CD4-positive, CD25-positive, alpha-beta regulatory T cell (primary cell): ENCODE results near the gene GPRIN1. TPM values are rescaled to one million over a fixed set of nuclear protein-coding genes. Genes with fewer than 3 reads are reported as not detected.
"Not testable (repeated sequence)": the region's sequence is repeated elsewhere in the genome, so short reads cannot be mapped to it uniquely, and the experiment has no call there.

ENCODE experiments used
- ATAC-seq, 2 donors: fragments of 150-1000 bp; cut with Tn5 transposase; one replicate each; pipeline ENCODE4 v1.10.0; 2021; ENCODE audit warnings: low read depth in 2 of 2, moderate number of reproducible peaks in 2 of 2, moderate library complexity in 1 of 2
- DNase-seq, 3 donors: peaks; one replicate each; pipeline versions ENCODE4 v3.0.0 to v3.0.0-alpha.2; 2012 to 2022; ENCODE audit warnings: mixed read lengths in 1 of 3
- H3K27ac ChIP-seq: one replicate; pipeline ENCODE4 v1.7.0; 2013; ENCODE audit warnings: mild to moderate bottlenecking, low read length; ENCODE audit not compliant: insufficient read depth, poor library complexity, severe bottlenecking
- H3K27me3 ChIP-seq: one replicate; pipeline ENCODE4 v1.7.0; 2013; ENCODE audit warnings: low read length; ENCODE audit not compliant: control insufficient read depth, insufficient read depth
- H3K36me3 ChIP-seq: one replicate; pipeline ENCODE4 v1.7.0; 2013; ENCODE audit warnings: mild to moderate bottlenecking, low read length, moderate library complexity; ENCODE audit not compliant: control insufficient read depth, insufficient read depth
- H3K4me1 ChIP-seq: 2 replicates; pipeline ENCODE4 v1.7.0; 2013; ENCODE audit warnings: mild to moderate bottlenecking, low read length; ENCODE audit not compliant: insufficient read depth, control insufficient read depth, poor library complexity, severe bottlenecking
- H3K4me3 ChIP-seq: one replicate; pipeline ENCODE4 v1.7.0; 2013; ENCODE audit warnings: low read depth, mild to moderate bottlenecking, low read length, moderate library complexity
- H3K9me3 ChIP-seq, 2 experiments: 1 replicate in 1 of 2; 2 replicates in 1 of 2; pipeline ENCODE4 v1.7.0; 2013; ENCODE audit warnings: low read length in 2 of 2, mild to moderate bottlenecking in 1 of 2, moderate library complexity in 1 of 2; ENCODE audit not compliant: control insufficient read depth in 2 of 2
- H3K27ac Mint-ChIP-seq, 3 donors: one replicate each; pipeline ENCODE4 v1.8.0; 2020 to 2022; ENCODE audit warnings: mild to moderate bottlenecking in 3 of 3, mixed read lengths in 3 of 3, moderate library complexity in 2 of 3
- H3K27me3 Mint-ChIP-seq: one replicate; pipeline ENCODE4 v1.8.0; 2022; ENCODE audit warnings: mild to moderate bottlenecking, mixed read lengths
- H3K36me3 Mint-ChIP-seq: one replicate; pipeline ENCODE4 v1.8.0; 2020; ENCODE audit warnings: mixed read lengths
- H3K4me1 Mint-ChIP-seq, 4 donors: one replicate each; pipeline ENCODE4 v1.8.0; 2020 to 2022; ENCODE audit warnings: mixed read lengths in 4 of 4, mild to moderate bottlenecking in 1 of 4
- H3K4me3 Mint-ChIP-seq, 4 donors: one replicate each; pipeline ENCODE4 v1.8.0; 2020 to 2022; ENCODE audit warnings: mild to moderate bottlenecking in 4 of 4, mixed read lengths in 4 of 4, moderate library complexity in 3 of 4
- H3K9me3 Mint-ChIP-seq, 7 donors: one replicate each; pipeline ENCODE4 v1.8.0; 2020 to 2022; ENCODE audit warnings: mixed read lengths in 7 of 7, mild to moderate bottlenecking in 3 of 7, moderate library complexity in 2 of 7
- polyA plus RNA-seq, 4 donors: library from polyadenylated mRNA; unstranded; fragments of 300-500 nt; fragmentation: Illumina TruSeq; gene quantifications; one replicate each; pipeline ENCODE4 v1.2.3, GENCODE V29; 2021
- total RNA-seq: library from RNA; stranded (reverse); gene quantifications from one replicate; pipeline ENCODE4 v1.2.3, GENCODE V29; 2022

Gene GPRIN1
- total and polyA plus RNA-seq, 5 donors from 2014 or later = 0.24 to 1.9 (median 0.71) TPM

DNA sequence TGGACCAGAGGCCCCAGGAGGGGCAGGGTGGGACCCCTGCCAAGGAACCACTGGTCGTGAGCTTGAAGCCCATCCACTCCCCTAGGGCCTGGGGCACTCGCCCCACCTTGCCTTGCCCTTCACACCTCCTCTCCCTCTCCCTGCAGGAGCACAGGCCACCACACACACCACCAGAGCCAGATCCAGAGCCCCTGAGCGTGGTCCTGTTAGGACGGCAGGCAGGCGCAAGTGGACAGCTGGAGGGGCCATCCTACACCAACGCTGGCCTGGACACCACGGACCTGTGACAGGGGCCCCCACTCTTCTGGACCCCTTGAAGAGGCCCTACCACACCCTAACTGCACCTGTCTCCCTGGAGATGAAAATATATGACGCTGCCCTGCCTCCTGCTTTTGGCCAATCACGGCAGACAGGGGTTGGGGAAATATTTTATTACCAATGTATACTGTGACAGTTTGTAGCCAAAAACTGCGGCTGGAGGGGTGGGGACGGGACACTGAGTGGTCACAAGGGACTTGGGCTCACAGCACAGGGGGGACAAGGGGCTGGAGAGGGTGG is 14.5 kb downstream of the GPRIN1 start:
- Histone ChIP-seq H3K9me3 (no peaks in the 10 kb centered on the region), H3K36me3 (no peaks in the 10 kb centered on the region), H3K27me3 (no peaks in the 10 kb centered on the region), H3K4me1 (peaks cover 8% of the 10 kb centered on the region), H3K4me3 (no peak overlapping the region), H3K27ac (no peak overlapping the region)
- Mint-ChIP-seq H3K4me3 (peak overlapping the region in 1 of 4 donors; percentile 47), H3K4me1 (peaks cover 0 to 9% (median 2%) of the 10 kb centered on the region in 4 donors), H3K27me3 (no peaks in the 10 kb centered on the region), H3K9me3 (peaks cover 0 to 1% (median 0%) of the 10 kb centered on the region in 7 donors), H3K36me3 (no peaks in the 10 kb centered on the region), H3K27ac (no peak overlapping the region)
- DNase-seq (no peak), ATAC-seq (no peak)

DNA sequence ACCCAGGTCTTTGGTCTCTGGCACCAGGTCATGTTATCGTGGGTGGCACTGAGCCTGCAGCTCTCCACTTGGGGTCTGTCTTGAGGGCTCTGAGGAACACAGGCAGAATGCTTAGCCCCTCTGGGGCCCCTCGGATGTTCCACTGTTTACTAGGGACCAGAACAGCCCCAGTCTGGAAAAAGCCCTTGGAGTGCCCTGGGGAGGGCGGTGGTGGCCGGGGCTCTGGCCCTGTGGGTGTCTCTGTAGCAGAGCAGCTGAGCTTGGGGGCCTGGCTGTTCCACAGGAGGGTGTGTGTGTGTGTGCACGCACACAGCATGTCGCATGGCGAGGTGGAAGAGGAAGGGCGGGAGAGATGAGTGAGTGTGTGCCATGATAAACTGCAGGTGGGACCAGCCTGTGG is 15.4 kb downstream of the GPRIN1 start:
- Mint-ChIP-seq H3K4me1 (peaks cover 0 to 9% (median 2%) of the 10 kb centered on the region in 4 donors), H3K27me3 (no peaks in the 10 kb centered on the region), H3K4me3 (peak overlapping the region in 1 of 4 donors; percentile 77), H3K27ac (peak overlapping the region in 1 of 3 donors; percentile 38), H3K9me3 (peaks cover 0 to 1% (median 0%) of the 10 kb centered on the region in 7 donors), H3K36me3 (no peaks in the 10 kb centered on the region)
- ATAC-seq (no peak), DNase-seq (no peak)
- no peak overlapping the region for H3K4me3 ChIP-seq
- no peaks in the 10 kb centered on the region for H3K27me3 ChIP-seq
- no peaks in the 10 kb centered on the region for H3K9me3 ChIP-seq
- H3K36me3 ChIP-seq = no peaks in the 10 kb centered on the region
- H3K27ac ChIP-seq = no peak overlapping the region
- H3K4me1 ChIP-seq = peaks cover 8% of the 10 kb centered on the region

DNA sequence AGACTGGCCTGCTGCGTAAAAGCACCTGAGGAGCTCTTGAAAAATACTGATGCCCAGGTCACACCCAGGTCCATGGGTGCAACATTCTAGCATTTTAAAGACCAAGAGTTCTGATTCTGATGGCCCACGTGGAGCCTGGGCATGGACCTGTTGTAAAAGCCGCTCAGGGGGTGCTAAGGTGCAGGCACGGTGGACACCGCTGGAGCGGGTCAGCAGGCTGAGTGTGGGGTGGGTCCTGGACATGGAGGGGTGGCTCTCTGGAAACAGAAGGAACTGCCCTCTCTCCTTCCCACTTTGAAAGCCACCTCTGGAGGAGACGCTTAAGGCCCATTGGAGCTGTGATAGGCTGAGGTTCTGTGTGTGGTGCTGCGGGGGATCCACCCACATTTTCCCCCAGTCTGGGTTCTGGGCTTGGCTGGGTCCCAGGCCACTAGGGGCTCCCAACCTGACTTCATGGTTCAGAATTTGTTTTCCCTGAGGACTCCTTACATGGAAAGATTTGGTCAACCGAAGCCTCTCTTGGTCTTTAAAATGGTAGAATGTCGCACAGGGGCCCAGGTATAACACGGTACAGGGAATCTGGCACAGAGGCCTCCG is 16.6 kb downstream of the GPRIN1 start:
- no peaks in the 10 kb centered on the region for H3K27me3 ChIP-seq
- H3K9me3 ChIP-seq = no peaks in the 10 kb centered on the region
- ATAC-seq (no peak), DNase-seq (no peak)
- no peak overlapping the region for H3K4me3 ChIP-seq
- Mint-ChIP-seq H3K9me3 (peaks cover 0 to 3% (median 0%) of the 10 kb centered on the region in 7 donors), H3K36me3 (no peaks in the 10 kb centered on the region), H3K4me1 (peaks cover 0 to 9% (median 2%) of the 10 kb centered on the region in 4 donors), H3K4me3 (peak overlapping the region in 1 of 4 donors; percentile 59), H3K27ac (no peak overlapping the region), H3K27me3 (no peaks in the 10 kb centered on the region)
- H3K36me3 ChIP-seq = no peaks in the 10 kb centered on the region
- peaks cover 8% of the 10 kb centered on the region for H3K4me1 ChIP-seq
- H3K27ac ChIP-seq = no peak overlapping the region

DNA sequence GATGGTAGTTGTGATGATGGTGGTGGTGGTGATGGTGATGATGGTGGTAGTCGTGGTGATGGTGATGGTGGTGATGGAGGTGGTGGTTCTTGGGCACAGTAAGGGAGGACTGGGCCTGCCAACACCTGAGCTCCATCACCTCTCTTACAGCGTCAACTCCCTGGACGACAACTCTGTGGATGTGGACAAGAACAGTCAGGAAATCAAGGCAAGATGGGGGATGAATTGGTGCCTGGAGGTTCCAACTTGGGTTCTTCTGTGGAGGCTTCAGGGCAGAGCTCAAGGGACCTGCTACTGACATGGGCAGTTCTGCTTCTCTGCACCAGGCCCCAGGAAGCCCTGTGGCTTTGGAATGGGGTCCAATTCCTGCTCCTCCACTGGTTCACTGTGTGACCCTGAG is 17.4 kb downstream of the GPRIN1 start:
- no peaks in the 10 kb centered on the region for H3K36me3 ChIP-seq
- H3K9me3 Mint-ChIP-seq = peaks cover 0 to 3% (median 0%) of the 10 kb centered on the region in 7 donors
- peaks cover 0 to 9% (median 2%) of the 10 kb centered on the region in 4 donors for H3K4me1 Mint-ChIP-seq
- DNase-seq = no peak
- no peak overlapping the region for H3K4me3 Mint-ChIP-seq
- no peak overlapping the region for H3K4me3 ChIP-seq
- no peak for ATAC-seq
- no peaks in the 10 kb centered on the region for H3K27me3 ChIP-seq
- no peak overlapping the region for H3K27ac Mint-ChIP-seq
- H3K27ac ChIP-seq = no peak overlapping the region
- no peaks in the 10 kb centered on the region for H3K27me3 Mint-ChIP-seq
- no peaks in the 10 kb centered on the region for H3K36me3 Mint-ChIP-seq
- H3K9me3 ChIP-seq = no peaks in the 10 kb centered on the region
- H3K4me1 ChIP-seq = peaks cover 8% of the 10 kb centered on the region

DNA sequence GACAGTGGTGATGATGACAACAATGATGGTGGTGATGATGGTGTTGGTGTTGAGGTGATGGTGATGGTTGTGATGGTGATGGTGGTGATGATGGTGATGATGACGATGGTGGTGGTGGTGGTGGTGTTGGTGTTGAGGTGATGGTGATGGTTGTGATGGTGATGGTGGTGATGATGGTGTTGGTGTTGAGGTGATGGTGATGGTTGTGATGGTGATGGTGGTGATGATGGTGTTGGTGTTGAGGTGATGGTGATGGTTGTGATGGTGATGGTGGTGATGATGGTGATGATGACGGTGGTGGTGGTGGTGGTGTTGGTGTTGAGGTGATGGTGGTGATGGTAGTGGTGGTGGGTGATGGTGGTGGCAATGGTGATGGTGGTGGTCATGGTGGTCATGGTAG is 18.3 kb downstream of the GPRIN1 start:
- H3K27me3 Mint-ChIP-seq, H3K27ac ChIP-seq, H3K4me3 ChIP-seq, H3K9me3 ChIP-seq, ATAC-seq, H3K4me1 ChIP-seq, H3K36me3 ChIP-seq, H3K36me3 Mint-ChIP-seq, H3K27ac Mint-ChIP-seq, H3K9me3 Mint-ChIP-seq, DNase-seq, H3K4me1 Mint-ChIP-seq, H3K4me3 Mint-ChIP-seq, H3K27me3 ChIP-seq: not testable (repeated sequence)

DNA sequence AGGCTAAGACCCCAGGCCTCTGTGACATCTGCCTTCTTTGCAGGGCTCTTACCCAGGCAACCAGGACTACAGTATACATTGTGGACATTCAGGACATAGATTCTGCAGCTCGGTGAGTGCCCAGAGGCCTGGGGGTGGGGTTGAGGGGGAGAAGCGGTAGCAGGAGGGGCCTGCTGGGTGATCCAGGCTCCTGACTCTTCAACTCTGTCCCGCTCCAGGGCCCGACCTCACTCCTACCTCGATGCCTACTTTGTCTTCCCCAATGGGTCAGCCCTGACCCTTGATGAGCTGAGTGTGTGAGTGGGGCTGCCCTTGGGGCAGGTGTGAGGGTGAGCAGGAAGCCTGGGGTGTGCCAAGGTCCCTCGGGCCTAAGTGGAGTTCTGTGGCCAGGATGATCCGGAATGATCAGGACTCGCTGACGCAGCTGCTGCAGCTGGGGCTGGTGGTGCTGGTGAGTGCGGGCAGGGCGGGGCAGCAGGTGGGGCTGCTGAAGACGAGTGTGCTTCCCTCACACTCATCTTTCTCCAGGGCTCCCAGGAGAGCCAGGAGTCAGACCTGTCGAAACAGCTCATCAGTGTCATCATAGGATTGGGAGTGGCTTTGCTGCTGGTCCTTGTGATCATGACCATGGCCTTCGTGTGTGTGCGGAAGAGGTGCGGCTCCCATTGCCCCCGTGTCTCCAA is 19.8 kb downstream of the GPRIN1 start:
- H3K9me3 Mint-ChIP-seq = peaks cover 0 to 7% (median 0%) of the 10 kb centered on the region in 7 donors
- no peak for DNase-seq
- H3K27me3 ChIP-seq = no peaks in the 10 kb centered on the region
- H3K36me3 ChIP-seq = no peaks in the 10 kb centered on the region
- no peak overlapping the region for H3K27ac ChIP-seq
- no peaks in the 10 kb centered on the region for H3K4me1 ChIP-seq
- no peak for ATAC-seq
- H3K36me3 Mint-ChIP-seq = no peaks in the 10 kb centered on the region
- H3K27me3 Mint-ChIP-seq = no peaks in the 10 kb centered on the region
- no peak overlapping the region for H3K27ac Mint-ChIP-seq
- H3K4me3 ChIP-seq = no peak overlapping the region
- peaks cover 0 to 5% (median 0%) of the 10 kb centered on the region in 4 donors for H3K4me1 Mint-ChIP-seq
- peaks cover 3 to 8% of the 10 kb centered on the region in 2 experiments for H3K9me3 ChIP-seq
- H3K4me3 Mint-ChIP-seq = no peak overlapping the region

DNA sequence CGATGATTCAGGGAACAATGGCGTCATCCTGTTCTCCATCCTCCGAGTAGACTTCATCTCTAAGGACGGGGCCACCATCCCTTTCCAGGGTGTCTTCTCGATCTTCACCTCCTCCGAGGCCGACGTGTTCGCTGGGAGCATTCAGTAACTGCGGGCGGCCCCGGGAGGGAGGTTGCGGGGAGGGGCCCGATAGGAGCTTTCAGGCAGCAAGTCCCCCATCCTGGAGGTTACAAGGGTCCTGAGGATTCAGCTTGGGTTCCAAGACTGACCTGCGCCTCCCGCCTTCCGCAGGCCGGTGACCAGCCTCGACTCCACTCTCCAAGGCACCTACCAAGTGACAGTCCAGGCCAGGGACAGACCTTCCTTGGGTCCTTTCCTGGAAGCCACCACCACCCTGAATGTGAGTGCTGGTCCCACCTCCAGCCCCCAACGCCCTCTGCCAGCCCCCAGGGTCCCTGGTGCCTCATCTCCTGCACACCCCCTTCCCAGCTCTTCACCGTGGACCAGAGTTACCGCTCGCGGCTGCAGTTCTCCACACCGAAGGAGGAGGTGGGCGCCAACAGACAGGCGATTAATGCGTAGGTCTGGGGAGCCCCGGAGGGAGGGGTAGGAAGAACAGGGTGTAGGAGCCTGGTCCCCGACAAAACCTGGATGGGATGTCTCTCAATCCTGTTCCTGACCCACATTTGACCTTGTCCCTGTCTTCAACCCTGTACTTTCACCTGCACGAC is 20.8 kb downstream of the GPRIN1 start:
- H3K27ac Mint-ChIP-seq = no peak overlapping the region
- ATAC-seq = no peak
- no peak for DNase-seq

More for the DNA sequence above, 20.8 kb downstream of the GPRIN1 start:
- Mint-ChIP-seq H3K9me3 (peaks cover 0 to 5% (median 0%) of the 10 kb centered on the region in 7 donors), H3K4me1 (no peaks in the 10 kb centered on the region), H3K36me3 (no peaks in the 10 kb centered on the region), H3K4me3 (no peak overlapping the region), H3K27me3 (no peaks in the 10 kb centered on the region)
- H3K27me3 ChIP-seq = no peaks in the 10 kb centered on the region
- no peak overlapping the region for H3K27ac ChIP-seq
- no peaks in the 10 kb centered on the region for H3K36me3 ChIP-seq
- H3K9me3 ChIP-seq = peaks cover 5 to 15% of the 10 kb centered on the region in 2 experiments
- no peaks in the 10 kb centered on the region for H3K4me1 ChIP-seq
- no peak overlapping the region for H3K4me3 ChIP-seq
